ENCODE results near the gene SEMA3E.

Gene SEMA3E

DNA sequence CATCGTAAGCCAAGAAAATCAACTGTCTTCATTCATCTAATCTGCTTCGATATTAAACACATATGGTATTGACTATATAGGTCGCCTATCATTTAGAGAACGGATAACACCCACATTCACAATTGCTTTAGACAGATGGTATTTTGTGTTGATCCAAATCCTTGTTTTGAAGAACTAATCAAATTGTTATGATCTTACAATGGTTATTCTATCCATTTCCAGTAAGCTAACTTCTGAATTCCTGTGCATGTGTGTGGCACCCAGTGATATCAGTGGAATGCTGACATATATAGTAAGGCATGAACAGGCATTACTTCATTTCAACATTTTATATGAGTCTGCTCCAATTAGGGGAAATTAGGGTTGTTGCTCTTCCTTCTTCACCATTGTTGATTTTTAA lies 98.8 kb downstream of the SEMA3E start:
- DNase-seq (ENCODE audit: extremely low spot score), result no peak
- CTCF ChIA-PET, result no interaction called here
- TF ChIP-seq, protein P1, sequence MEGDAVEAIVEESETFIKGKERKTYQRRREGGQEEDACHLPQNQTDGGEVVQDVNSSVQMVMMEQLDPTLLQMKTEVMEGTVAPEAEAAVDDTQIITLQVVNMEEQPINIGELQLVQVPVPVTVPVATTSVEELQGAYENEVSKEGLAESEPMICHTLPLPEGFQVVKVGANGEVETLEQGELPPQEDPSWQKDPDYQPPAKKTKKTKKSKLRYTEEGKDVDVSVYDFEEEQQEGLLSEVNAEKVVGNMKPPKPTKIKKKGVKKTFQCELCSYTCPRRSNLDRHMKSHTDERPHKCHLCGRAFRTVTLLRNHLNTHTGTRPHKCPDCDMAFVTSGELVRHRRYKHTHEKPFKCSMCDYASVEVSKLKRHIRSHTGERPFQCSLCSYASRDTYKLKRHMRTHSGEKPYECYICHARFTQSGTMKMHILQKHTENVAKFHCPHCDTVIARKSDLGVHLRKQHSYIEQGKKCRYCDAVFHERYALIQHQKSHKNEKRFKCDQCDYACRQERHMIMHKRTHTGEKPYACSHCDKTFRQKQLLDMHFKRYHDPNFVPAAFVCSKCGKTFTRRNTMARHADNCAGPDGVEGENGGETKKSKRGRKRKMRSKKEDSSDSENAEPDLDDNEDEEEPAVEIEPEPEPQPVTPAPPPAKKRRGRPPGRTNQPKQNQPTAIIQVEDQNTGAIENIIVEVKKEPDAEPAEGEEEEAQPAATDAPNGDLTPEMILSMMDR (IDR thresholded peaks at IDR 0.05; ENCODE audit: control extremely low read depth, extremely low read depth, low read depth, missing control alignments), result no peak
- POLR2A ChIA-PET, result no interaction called here

DNA sequence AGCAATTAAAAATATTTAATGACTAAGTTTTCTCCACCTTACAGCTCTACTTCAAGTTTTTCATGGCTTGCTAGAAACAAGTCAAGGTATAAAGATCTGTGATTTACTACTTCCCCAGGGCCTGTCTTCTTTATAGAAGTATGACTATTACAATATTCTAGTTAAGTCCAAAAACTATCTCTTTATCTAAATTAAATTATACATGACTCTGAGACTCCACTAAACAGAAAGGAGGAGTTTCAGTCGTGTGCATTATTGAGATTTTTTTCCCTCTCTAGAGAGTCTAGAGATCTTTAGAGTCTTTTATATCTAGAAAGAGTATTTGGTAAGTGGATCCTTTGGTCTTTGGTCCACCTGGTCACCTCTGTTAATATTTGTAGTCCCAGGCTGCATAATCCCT lies 100.7 kb downstream of the SEMA3E start:
- POLR2A ChIA-PET, result no interaction called here
- TF ChIP-seq, protein P1 (IDR thresholded peaks at IDR 0.05; ENCODE audit: control extremely low read depth, extremely low read depth, low read depth, missing control alignments), result no peak
- CTCF ChIA-PET, result no interaction called here

DNA sequence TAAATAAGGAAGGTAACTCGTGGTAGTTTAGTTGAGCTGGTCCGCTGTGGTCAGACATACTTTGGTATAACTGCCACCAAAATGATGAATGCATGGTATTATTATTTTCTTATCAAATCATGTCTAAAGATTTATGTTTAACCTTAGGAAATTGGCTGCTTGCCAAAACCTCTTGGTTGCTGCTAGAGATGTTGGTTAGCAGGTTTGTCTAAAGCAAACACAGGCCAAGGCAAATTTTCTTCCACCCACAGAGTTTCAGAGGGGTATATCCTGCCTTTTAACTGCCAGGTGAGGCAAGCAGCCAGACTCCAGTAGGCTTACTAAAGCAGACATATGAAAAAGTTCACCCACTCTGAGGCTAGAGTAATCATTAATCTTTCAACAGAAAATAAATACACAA lies 101.4 kb downstream of the SEMA3E start:
- TF ChIP-seq, protein P1 (IDR thresholded peaks at IDR 0.05; ENCODE audit: control extremely low read depth, extremely low read depth, low read depth, missing control alignments), result no peak
- CTCF ChIA-PET, result no interaction called here
- POLR2A ChIA-PET, result no interaction called here
- DNase-seq (ENCODE audit: extremely low spot score), result no peak

More for the DNA sequence above, 100.7 kb downstream of the SEMA3E start:
- no peak for DNase-seq (ENCODE audit: extremely low spot score)

- no peak for DNase-seq (ENCODE audit: extremely low spot score)
- POLR2A ChIA-PET, result no interaction called here
- TF ChIP-seq, protein P1 (IDR thresholded peaks at IDR 0.05; ENCODE audit: control extremely low read depth, extremely low read depth, low read depth, missing control alignments), result no peak
- CTCF ChIA-PET, result no interaction called here
Observed at GRCh38 chr7:83546586-83546985, 102.4 kb downstream of the SEMA3E start.

DNA sequence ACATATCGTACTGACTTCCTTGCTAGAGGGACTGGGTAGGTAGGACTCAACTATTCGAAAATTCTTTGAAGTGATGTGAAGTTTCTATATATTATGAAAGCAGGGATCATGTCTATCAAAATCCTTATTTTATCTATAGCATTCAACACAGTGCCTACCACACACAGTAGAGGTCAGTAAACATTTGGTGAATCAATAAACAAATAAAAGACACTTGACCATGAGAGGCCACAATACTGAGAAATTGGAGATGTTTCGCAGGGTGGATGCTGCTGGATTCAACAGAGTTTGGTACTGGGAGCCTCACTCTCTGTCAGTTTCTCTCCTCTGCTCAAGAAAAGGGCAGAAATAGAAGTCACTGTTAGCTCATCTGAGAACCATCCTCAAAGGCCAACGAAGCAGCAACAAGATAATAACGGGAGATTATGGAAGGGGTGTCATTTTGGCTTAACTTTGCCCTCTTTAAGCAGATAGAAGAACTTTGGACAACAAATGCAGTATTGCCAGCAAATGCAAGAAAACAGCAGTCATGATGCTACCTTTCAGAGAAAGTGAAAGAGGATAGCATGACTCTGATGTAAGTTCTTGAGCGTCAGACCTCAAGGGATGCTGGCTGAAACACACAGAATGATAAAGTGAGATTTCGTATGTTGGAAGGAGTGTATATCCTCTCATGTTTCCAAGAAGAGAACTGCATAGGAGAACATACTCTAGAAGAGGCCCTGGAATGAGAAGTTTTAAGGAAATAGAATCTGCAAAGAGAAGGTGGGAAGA lies 107.6 kb downstream of the SEMA3E start:
- POLR2A ChIA-PET, result no interaction called here
- TF ChIP-seq, protein P1 (IDR thresholded peaks at IDR 0.05; ENCODE audit: control extremely low read depth, extremely low read depth, low read depth, missing control alignments), result no peak
- no peak for DNase-seq (ENCODE audit: extremely low spot score)
- CTCF ChIA-PET, result no interaction called here

GRCh38 chr7:83534488-83534887 lies 114.5 kb downstream of the SEMA3E start:
- TF ChIP-seq, protein P1 (IDR thresholded peaks at IDR 0.05; ENCODE audit: control extremely low read depth, extremely low read depth, low read depth, missing control alignments), result no peak
- CTCF ChIA-PET, result interaction anchor here (1.3 kb wide), 1 partner anchor 10 kb away, joined by 3 read pairs; no protein-coding TSS in a partner anchor
- POLR2A ChIA-PET, result no interaction called here

More at GRCh38 chr7:83534488-83534887, 114.5 kb downstream of the SEMA3E start:
- no peak for DNase-seq (ENCODE audit: extremely low spot score)

All from GM10248 (cell line).